Mesendoderm (in vitro differentiated cells): ENCODE data around the gene TAS2R50.

Experiments
- DNase-seq: peaks from one replicate; pipeline ENCODE4 v3.0.0; 2013
- H2AK5ac ChIP-seq: 2 replicates; pipeline ENCODE4 v1.6.1; 2013; ENCODE audit warnings: low read length, inconsistent platforms
- H2BK120ac ChIP-seq: 2 replicates; pipeline ENCODE4 v1.6.1; 2013; ENCODE audit warnings: low read depth, mild to moderate bottlenecking, low read length, moderate library complexity, mixed read lengths
- H2BK15ac ChIP-seq: replicated peaks from 2 replicates; pipeline ENCODE4 v1.6.1; 2013; ENCODE audit warnings: low read depth, mild to moderate bottlenecking, moderate library complexity
- H2BK5ac ChIP-seq: 2 replicates; pipeline ENCODE4 v1.6.1; 2013; ENCODE audit warnings: low read length, inconsistent platforms
- H3K18ac ChIP-seq: 2 replicates; pipeline ENCODE4 v1.6.1; 2013; ENCODE audit warnings: mild to moderate bottlenecking, low read length, mixed read lengths
- H3K23ac ChIP-seq: one replicate; pipeline ENCODE4 v1.6.1; 2013; ENCODE audit warnings: low read length
- H3K27ac ChIP-seq: 2 replicates; pipeline ENCODE4 v1.5.1; 2013; ENCODE audit warnings: low read depth, mild to moderate bottlenecking, inconsistent platforms, low read length, moderate library complexity
- H3K27me3 ChIP-seq: 2 replicates; pipeline ENCODE4 v1.6.1; 2013; ENCODE audit warnings: low read length, control low read depth, mild to moderate bottlenecking, inconsistent platforms; ENCODE audit not compliant: insufficient read depth, poor library complexity
- H3K36me3 ChIP-seq: 2 replicates; pipeline ENCODE4 v1.6.1; 2013; ENCODE audit warnings: low read length, inconsistent platforms; ENCODE audit not compliant: control insufficient read depth, insufficient read depth
- H3K4ac ChIP-seq: one replicate; pipeline ENCODE4 v1.6.1; 2013; ENCODE audit warnings: low read depth, mild to moderate bottlenecking, low read length, moderate library complexity
- H3K4me1 ChIP-seq: 2 replicates; pipeline ENCODE4 v1.6.1; 2013; ENCODE audit warnings: low read depth, low read length, inconsistent platforms; ENCODE audit not compliant: control insufficient read depth
- H3K4me2 ChIP-seq: 2 replicates; pipeline ENCODE4 v1.6.1; 2013; ENCODE audit warnings: low read length
- H3K4me3 ChIP-seq: 2 replicates; pipeline ENCODE4 v1.5.1; 2013; ENCODE audit warnings: mild to moderate bottlenecking, low read length
- H3K56ac ChIP-seq: one replicate; pipeline ENCODE4 v1.6.1; 2013; ENCODE audit warnings: low read length
- H3K79me1 ChIP-seq: 2 replicates; pipeline ENCODE4 v1.6.1; 2013; ENCODE audit warnings: low read length, inconsistent platforms
- H3K79me2 ChIP-seq: 2 replicates; pipeline ENCODE4 v1.6.1; 2013; ENCODE audit warnings: mild to moderate bottlenecking, low read length; ENCODE audit not compliant: control insufficient read depth, insufficient read depth
- H3K9ac ChIP-seq: 2 replicates; pipeline ENCODE4 v1.6.1; 2013; ENCODE audit warnings: low read length, inconsistent platforms
- H4K5ac ChIP-seq: one replicate; pipeline ENCODE4 v1.6.1; 2013; ENCODE audit warnings: low read length
- H4K8ac ChIP-seq: one replicate; pipeline ENCODE4 v1.6.1; 2013; ENCODE audit warnings: low read depth, mild to moderate bottlenecking, control low read depth, low read length, moderate library complexity
- WGBS: extraction: QIAGEN DNeasy Blood & Tissue Kit; methylation state at CpG from one replicate; pipeline ENCODE4 v1.1.7; 2013; ENCODE audit warnings: low lambda C conversion rate, missing lambda C conversion rate; ENCODE audit not compliant: insufficient coverage; ENCODE audit errors: extremely low coverage; 5-methylcytosine and 5-hydroxymethylcytosine counted together

The TAS2R50 gene

GRCh38 chr12:11016937-11017336 lies 30.2 kb upstream of the TAS2R50 start:
- no CpG with 5 or more reads among the region's 1 CpG for WGBS
- no peak overlapping the region for H2AK5ac ChIP-seq

GRCh38 chr12:11015775-11016430 lies 29.2 kb upstream of the TAS2R50 start:
- H4K5ac ChIP-seq = no peak overlapping the region
- H2BK5ac ChIP-seq = no peak overlapping the region
- H3K4ac ChIP-seq = no peak overlapping the region
- no peak overlapping the region for H3K18ac ChIP-seq
- H3K9ac ChIP-seq = no peak overlapping the region
- H3K79me2 ChIP-seq = no peaks in the 10 kb centered on the region
- H2BK15ac ChIP-seq = no peak overlapping the region
- peaks cover 1% of the 10 kb centered on the region for H3K27me3 ChIP-seq
- WGBS = no CpG with 5 or more reads among the region's 4 CpGs
- no peak overlapping the region for H3K4me3 ChIP-seq
- H3K36me3 ChIP-seq = no peaks in the 10 kb centered on the region
- no peak overlapping the region for H3K56ac ChIP-seq
- H2BK120ac ChIP-seq = no peak overlapping the region
- no peak overlapping the region for H4K8ac ChIP-seq
- H3K4me2 ChIP-seq = no peak overlapping the region
- H3K27ac ChIP-seq = no peak overlapping the region
- DNase-seq = no peak
- H3K4me1 ChIP-seq = no peaks in the 10 kb centered on the region
- no peak overlapping the region for H2AK5ac ChIP-seq
- H3K23ac ChIP-seq = no peak overlapping the region
- H3K79me1 ChIP-seq = no peaks in the 10 kb centered on the region

More at GRCh38 chr12:11016937-11017336, 30.2 kb upstream of the TAS2R50 start:
- no peak overlapping the region for H4K5ac ChIP-seq
- H3K4me2 ChIP-seq = no peak overlapping the region
- H2BK120ac ChIP-seq = no peak overlapping the region
- peaks cover 1% of the 10 kb centered on the region for H3K36me3 ChIP-seq
- no peak overlapping the region for H3K4me3 ChIP-seq
- H3K23ac ChIP-seq = no peak overlapping the region
- DNase-seq = no peak
- no peak overlapping the region for H2BK5ac ChIP-seq
- no peaks in the 10 kb centered on the region for H3K79me2 ChIP-seq
- H3K4me1 ChIP-seq = no peaks in the 10 kb centered on the region
- no peak overlapping the region for H4K8ac ChIP-seq
- no peak overlapping the region for H3K9ac ChIP-seq
- no peak overlapping the region for H2BK15ac ChIP-seq
- H3K18ac ChIP-seq = no peak overlapping the region
- H3K27ac ChIP-seq = no peak overlapping the region
- H3K56ac ChIP-seq = no peak overlapping the region
- H3K27me3 ChIP-seq = peaks cover 1% of the 10 kb centered on the region
- no peaks in the 10 kb centered on the region for H3K79me1 ChIP-seq
- no peak overlapping the region for H3K4ac ChIP-seq

DNA sequence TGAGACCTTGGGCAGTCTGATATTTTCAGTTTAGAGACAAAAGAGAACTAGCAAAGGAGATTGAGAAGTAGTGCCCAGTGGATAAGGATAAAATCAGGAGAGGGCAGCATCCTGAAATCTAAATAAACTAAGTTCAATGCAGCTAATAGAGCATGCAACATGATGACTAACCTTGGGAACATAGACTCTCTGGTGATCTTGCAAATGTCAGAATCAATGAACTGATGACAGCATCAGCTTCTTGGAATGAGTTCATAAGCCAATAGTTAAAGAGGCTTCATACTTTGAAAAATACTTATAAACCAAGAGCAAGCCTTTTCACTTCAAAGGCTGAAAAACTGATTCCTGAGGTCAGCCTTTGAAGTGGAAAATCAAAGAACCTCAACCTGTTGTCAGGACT lies 27.5 kb upstream of the TAS2R50 start:
- H3K79me2 ChIP-seq = no peaks in the 10 kb centered on the region
- no peaks in the 10 kb centered on the region for H3K4me1 ChIP-seq
- no peaks in the 10 kb centered on the region for H3K27me3 ChIP-seq
- H3K4me3 ChIP-seq = no peak overlapping the region
- H3K4me2 ChIP-seq = no peak overlapping the region
- no peak overlapping the region for H3K56ac ChIP-seq
- no peak overlapping the region for H4K8ac ChIP-seq
- no peak overlapping the region for H2BK15ac ChIP-seq
- no peak overlapping the region for H4K5ac ChIP-seq
- no peak overlapping the region for H2BK5ac ChIP-seq
- H2AK5ac ChIP-seq = no peak overlapping the region
- DNase-seq = no peak
- no peak overlapping the region for H3K27ac ChIP-seq
- H3K18ac ChIP-seq = no peak overlapping the region
- H3K4ac ChIP-seq = no peak overlapping the region
- no peak overlapping the region for H2BK120ac ChIP-seq
- no peaks in the 10 kb centered on the region for H3K79me1 ChIP-seq
- H3K36me3 ChIP-seq = no peaks in the 10 kb centered on the region
- no peak overlapping the region for H3K9ac ChIP-seq
- no peak overlapping the region for H3K23ac ChIP-seq

DNA sequence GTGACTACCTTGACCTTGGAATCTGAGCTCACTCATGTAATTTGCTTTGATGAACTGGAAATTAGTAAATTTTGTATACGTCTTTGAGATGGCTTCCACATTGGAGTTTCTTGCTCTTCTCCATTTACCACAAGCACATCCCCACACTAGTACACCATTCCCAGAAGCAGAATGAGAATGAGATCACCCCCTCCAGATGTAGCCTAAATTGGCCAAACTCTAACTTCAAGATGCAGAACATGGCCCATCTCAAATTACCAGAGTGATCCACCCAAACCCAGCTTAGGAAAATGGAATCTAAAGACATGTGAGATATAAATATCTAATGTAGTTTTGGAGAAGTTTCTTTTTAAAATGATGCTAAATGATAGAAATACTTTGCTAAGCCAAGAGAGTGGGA lies 20.9 kb upstream of the TAS2R50 start:
- Histone ChIP-seq H3K4me1 (no peaks in the 10 kb centered on the region), H2BK5ac (no peak overlapping the region), H4K8ac (no peak overlapping the region), H3K79me2 (no peaks in the 10 kb centered on the region), H3K9ac (no peak overlapping the region), H3K36me3 (no peaks in the 10 kb centered on the region), H3K56ac (no peak overlapping the region), H2AK5ac (no peak overlapping the region), H3K27ac (no peak overlapping the region), H3K4ac (no peak overlapping the region), H3K23ac (no peak overlapping the region), H3K79me1 (no peaks in the 10 kb centered on the region), H4K5ac (no peak overlapping the region), H3K18ac (no peak overlapping the region), H2BK15ac (no peak overlapping the region), H3K4me2 (no peak overlapping the region), H3K4me3 (no peak overlapping the region), H3K27me3 (no peaks in the 10 kb centered on the region), H2BK120ac (no peak overlapping the region)
- no peak for DNase-seq
- WGBS = no CpG with 5 or more reads among the region's 1 CpG

- H3K4me1 ChIP-seq = no peaks in the 10 kb centered on the region
These were observed 11.5 kb upstream of the TAS2R50 start, which contains the start of gene TAS2R20 for GRCh38 chr12:10998204-10998603. Gene TAS2R20 (minus strand): TSS chr12:10998304. CDS start chr12:10997875, 429 bp downstream.

GRCh38 chr12:10994307-10994706 lies 7.6 kb upstream of the TAS2R50 start:
- H4K5ac ChIP-seq = no peak overlapping the region
- no peak overlapping the region for H3K4ac ChIP-seq
- H3K56ac ChIP-seq = no peak overlapping the region
- no peaks in the 10 kb centered on the region for H3K36me3 ChIP-seq
- no peak overlapping the region for H3K4me2 ChIP-seq
- H3K18ac ChIP-seq = no peak overlapping the region
- no peak for DNase-seq
- H3K79me2 ChIP-seq = no peaks in the 10 kb centered on the region
- H2BK15ac ChIP-seq = no peak overlapping the region
- no peaks in the 10 kb centered on the region for H3K79me1 ChIP-seq
- no peaks in the 10 kb centered on the region for H3K27me3 ChIP-seq
- no peak overlapping the region for H3K27ac ChIP-seq
- H2BK120ac ChIP-seq = no peak overlapping the region
- no CpG with 5 or more reads among the region's 3 CpGs for WGBS
- no peak overlapping the region for H2BK5ac ChIP-seq
- no peak overlapping the region for H4K8ac ChIP-seq
- H3K23ac ChIP-seq = no peak overlapping the region
- no peak overlapping the region for H3K9ac ChIP-seq
- no peak overlapping the region for H3K4me3 ChIP-seq
- no peak overlapping the region for H2AK5ac ChIP-seq
- H3K4me1 ChIP-seq = no peaks in the 10 kb centered on the region

More at GRCh38 chr12:10998204-10998603, 11.5 kb upstream of the TAS2R50 start, which contains the start of gene TAS2R20:
- Histone ChIP-seq H2BK120ac (no peak within 1 kb of the TSS), H3K27ac (no peak within 1 kb of the TSS), H4K8ac (no peak within 1 kb of the TSS), H3K79me1 (no peaks in the 10 kb centered on the region), H2BK5ac (no peak within 1 kb of the TSS), H3K4me2 (no peak within 1 kb of the TSS), H3K56ac (no peak within 1 kb of the TSS), H3K36me3 (no peaks in the 10 kb centered on the region), H3K18ac (no peak within 1 kb of the TSS), H3K23ac (no peak within 1 kb of the TSS), H3K9ac (no peak within 1 kb of the TSS), H3K79me2 (no peaks in the 10 kb centered on the region), H2BK15ac (no peak within 1 kb of the TSS), H3K4ac (no peak within 1 kb of the TSS), H4K5ac (no peak within 1 kb of the TSS), H3K27me3 (no peaks in the 10 kb centered on the region), H2AK5ac (no peak within 1 kb of the TSS), H3K4me3 (no peak within 1 kb of the TSS)
- no peak for DNase-seq
